ENCODE data around the gene ZBTB46.

Gene ZBTB46

GRCh38 chr20:63695424-63696305 is 135.4 kb downstream of the ZBTB46 start:
- H3K79me2 ChIP-seq (ENCODE audit: control insufficient read depth, insufficient read depth, low read length, unreplicated experiment): no peaks in the 10 kb centered on the region
- peaks cover 8% of the 10 kb centered on the region; the same call in 1 of the 2 replicates for H3K36me3 ChIP-seq (ENCODE audit: insufficient read depth, low read length)
- no peak overlapping the region for H2AFZ ChIP-seq (ENCODE audit: low read length, unreplicated experiment)
- H3K4me1 ChIP-seq (ENCODE audit: control insufficient read depth, insufficient read depth, low read length, unreplicated experiment): peaks cover 33% of the 10 kb centered on the region
- no peak overlapping the region for H3K4me3 ChIP-seq (ENCODE audit: low read depth, low read length)
- no peaks in the 10 kb centered on the region for H3K27me3 ChIP-seq (ENCODE audit: insufficient read depth, low read length)
- no peak overlapping the region for H3K27ac ChIP-seq (ENCODE audit: low read depth, low read length)

GRCh38 chr20:63694584-63695423 is 136.3 kb downstream of the ZBTB46 start:
- H3K27me3 ChIP-seq (ENCODE audit: insufficient read depth, low read length): no peaks in the 10 kb centered on the region

GRCh38 chr20:63693733-63694583 is 137.1 kb downstream of the ZBTB46 start:
- Histone ChIP-seq H3K4me3 (ENCODE audit: low read depth, low read length) (no peak overlapping the region), H3K79me2 (ENCODE audit: control insufficient read depth, insufficient read depth, low read length, unreplicated experiment) (no peaks in the 10 kb centered on the region), H3K36me3 (ENCODE audit: insufficient read depth, low read length) (peaks cover 8% of the 10 kb centered on the region; the same call in 1 of the 2 replicates), H3K27me3 (ENCODE audit: insufficient read depth, low read length) (no peaks in the 10 kb centered on the region), H3K27ac (ENCODE audit: low read depth, low read length) (no peak overlapping the region), H2AFZ (ENCODE audit: low read length, unreplicated experiment) (no peak overlapping the region), H3K4me1 (ENCODE audit: control insufficient read depth, insufficient read depth, low read length, unreplicated experiment) (peaks cover 18% of the 10 kb centered on the region)

More at GRCh38 chr20:63694584-63695423, 136.3 kb downstream of the ZBTB46 start:
- no peak overlapping the region for H3K27ac ChIP-seq (ENCODE audit: low read depth, low read length)
- H3K36me3 ChIP-seq (ENCODE audit: insufficient read depth, low read length): peaks cover 8% of the 10 kb centered on the region; the same call in 1 of the 2 replicates
- H3K4me1 ChIP-seq (ENCODE audit: control insufficient read depth, insufficient read depth, low read length, unreplicated experiment): peaks cover 26% of the 10 kb centered on the region
- no peak overlapping the region for H2AFZ ChIP-seq (ENCODE audit: low read length, unreplicated experiment)
- no peak overlapping the region for H3K4me3 ChIP-seq (ENCODE audit: low read depth, low read length)
- no peaks in the 10 kb centered on the region for H3K79me2 ChIP-seq (ENCODE audit: control insufficient read depth, insufficient read depth, low read length, unreplicated experiment)
